Muscle of arm (tissue), 12 donors: ENCODE results near the gene MRPL33. TPM values are rescaled to one million over a fixed set of nuclear protein-coding genes. Genes with fewer than 3 reads are reported as not detected.
"Not testable (repeated sequence)": the region's sequence is repeated elsewhere in the genome, so short reads cannot be mapped to it uniquely, and the experiment has no call there.

Experiments
- DNase-seq: peaks from one replicate; pipeline ENCODE4 v3.0.0-alpha.2; 2013
- polyA plus RNA-seq, 12 donors: library from polyadenylated mRNA; unstranded; fragments of 120-200 nt; gene quantifications; one replicate each; pipeline ENCODE4 v1.2.1, GENCODE V29; 2013; ENCODE audit not compliant: insufficient read length in 12 of 12

The MRPL33 gene
- polyA plus RNA-seq, 12 donors: 74.2 to 150 (median 122) TPM; not detected in 1

- no peak for DNase-seq
Measured at GRCh38 chr2:27738349-27739057, 33.0 kb upstream of the MRPL33 start.

GRCh38 chr2:27739058-27739373, 32.5 kb upstream of the MRPL33 start:
- no peak for DNase-seq

- no peak for DNase-seq
Measured at GRCh38 chr2:27741673-27742072, 29.8 kb upstream of the MRPL33 start.

GRCh38 chr2:27742571-27742970, 28.9 kb upstream of the MRPL33 start:
- no peak for DNase-seq

DNA sequence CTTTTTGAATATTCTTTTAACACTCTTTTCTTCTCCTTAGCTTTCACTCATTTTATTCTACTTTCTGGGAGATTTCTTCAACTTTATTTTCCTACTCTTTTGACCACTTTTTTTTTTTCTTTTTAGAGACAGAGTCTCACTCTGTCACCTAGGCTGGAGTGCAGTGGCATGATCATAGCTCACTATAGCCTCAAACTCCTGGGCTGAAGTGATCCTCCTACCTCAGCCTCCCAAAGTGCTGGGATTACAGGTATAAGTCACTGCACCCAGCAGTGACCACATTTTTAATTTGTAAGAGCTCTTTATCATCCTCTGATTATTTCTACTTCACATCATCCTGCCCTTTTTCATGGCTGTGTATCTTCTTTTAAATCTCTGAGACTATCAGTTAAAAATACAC, 26.0 kb upstream of the MRPL33 start:
- not testable (repeated sequence) for DNase-seq

DNA sequence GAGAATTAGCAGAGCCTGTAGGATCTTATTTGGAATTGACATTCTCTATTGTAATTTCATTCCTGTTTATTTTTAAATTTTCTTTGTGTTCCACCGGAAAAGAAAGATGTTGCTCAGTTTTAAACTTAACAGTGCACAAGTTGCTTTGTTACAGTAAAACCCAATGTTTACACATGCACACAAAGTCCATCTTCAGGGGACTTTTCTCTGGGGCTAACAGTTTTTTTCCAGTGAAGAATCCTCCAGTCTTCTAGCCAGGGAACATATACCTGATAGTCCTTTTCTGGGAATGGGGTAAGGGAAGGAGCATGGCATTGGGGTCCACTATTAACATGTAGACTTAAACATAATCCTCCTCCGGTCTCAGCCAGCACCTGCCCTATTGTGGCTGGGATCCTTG, 25.2 kb upstream of the MRPL33 start:
- no peak for DNase-seq

GRCh38 chr2:27747827-27748352, 23.6 kb upstream of the MRPL33 start:
- no peak for DNase-seq

GRCh38 chr2:27748803-27749554, 22.5 kb upstream of the MRPL33 start:
- not testable (repeated sequence) for DNase-seq

DNA sequence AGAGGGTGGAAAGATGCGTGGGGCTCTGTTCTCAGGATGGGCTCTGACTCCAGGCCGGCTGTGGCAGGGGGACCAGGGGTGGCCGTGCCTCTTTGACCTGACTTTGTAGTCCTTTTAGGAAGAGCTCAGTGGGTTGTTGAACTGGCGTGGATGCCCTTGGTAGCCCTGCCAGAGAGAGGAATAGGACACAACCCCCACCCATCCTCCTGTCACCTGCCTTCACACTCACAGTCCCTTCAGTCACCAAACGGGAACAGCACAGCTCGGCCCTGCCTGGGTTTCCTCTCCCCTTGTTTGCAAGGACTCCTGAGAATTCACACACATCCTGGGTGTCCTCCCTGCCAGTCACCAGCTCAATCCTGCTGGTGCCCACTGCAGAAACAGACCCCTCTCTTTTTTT, 20.1 kb upstream of the MRPL33 start:
- no peak for DNase-seq

DNA sequence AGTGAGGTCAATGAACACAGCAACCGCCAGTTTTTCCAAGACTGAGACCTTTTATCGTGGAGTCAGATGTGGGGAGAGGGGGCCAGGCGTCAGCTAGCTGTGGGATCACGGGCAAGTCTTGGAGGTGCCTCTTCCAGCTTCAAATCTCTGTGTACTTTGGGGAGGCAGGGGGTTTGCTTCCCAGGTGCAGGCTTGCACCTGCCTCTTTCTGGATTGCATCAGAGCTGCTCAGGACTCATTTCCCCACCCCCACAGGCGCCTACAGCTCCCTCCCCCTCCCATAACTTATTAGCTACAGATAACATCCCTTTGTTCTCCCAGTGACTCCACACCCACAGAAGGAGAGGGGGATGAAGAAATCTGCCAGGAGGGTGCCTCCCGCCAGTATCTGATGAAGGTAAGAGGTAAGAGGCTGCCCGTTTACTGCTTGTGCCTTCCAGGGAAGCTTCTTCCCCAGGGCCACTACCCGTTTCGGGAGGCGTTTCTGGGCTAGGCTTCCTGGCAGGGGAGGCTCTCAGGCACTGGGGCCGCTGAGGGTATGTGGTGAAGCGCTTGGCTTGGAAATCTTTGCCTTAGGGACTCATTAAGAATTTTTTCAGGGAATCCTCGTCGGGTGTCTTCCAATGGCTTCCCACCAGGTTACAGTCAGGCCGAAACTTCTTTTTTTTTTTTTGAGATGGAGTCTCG, 18.8 kb upstream of the MRPL33 start:
- DNase-seq: no peak

- peak; percentile 46 for DNase-seq
Measured at GRCh38 chr2:27754138-27754588, 17.4 kb upstream of the MRPL33 start.

DNA sequence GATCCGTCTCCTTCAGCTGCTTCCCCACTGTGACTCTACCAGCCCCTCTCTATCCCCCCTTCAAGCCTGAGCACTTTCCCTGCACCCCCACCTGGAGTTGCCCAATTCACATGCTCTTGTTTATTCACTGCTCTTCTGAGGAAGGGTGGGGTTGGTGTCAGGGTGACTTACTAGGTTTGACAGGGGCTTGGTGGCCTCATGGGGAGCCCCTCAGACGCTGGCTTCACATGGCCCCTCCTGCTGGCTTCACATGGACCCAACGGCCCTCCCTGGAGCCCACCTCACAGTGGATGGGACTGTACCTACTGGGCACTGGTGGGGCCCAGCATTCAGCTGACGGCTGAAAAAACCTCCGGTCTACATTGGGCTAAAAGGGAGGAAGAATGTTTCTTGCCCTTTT, 16.7 kb upstream of the MRPL33 start:
- DNase-seq: no peak

GRCh38 chr2:27756091-27756490, 15.4 kb upstream of the MRPL33 start:
- DNase-seq: no peak

GRCh38 chr2:27756544-27757498, 14.7 kb upstream of the MRPL33 start:
- no peak for DNase-seq

GRCh38 chr2:27762951-27763906, 8.3 kb upstream of the MRPL33 start:
- no peak for DNase-seq

DNA sequence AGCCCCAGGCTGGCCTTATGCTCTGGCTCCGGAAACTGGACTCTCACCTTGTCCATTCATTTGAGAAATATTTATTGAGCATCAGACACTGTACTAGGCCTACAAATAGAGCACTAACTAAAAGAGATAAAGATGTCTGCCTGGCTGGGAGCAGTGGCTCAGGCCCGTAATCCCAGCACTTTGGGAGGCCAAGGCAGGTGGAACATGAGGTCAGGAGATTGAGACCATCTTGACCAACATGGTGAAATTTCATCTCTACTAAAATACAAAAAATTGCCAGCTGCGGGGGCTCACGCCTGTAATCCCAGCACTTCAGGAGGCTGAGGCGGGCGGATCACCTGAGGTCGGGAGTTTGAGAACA, 7.6 kb upstream of the MRPL33 start:
- no peak for DNase-seq

- DNase-seq: not testable (repeated sequence)
Measured at GRCh38 chr2:27764526-27764925, 7.0 kb upstream of the MRPL33 start.

DNA sequence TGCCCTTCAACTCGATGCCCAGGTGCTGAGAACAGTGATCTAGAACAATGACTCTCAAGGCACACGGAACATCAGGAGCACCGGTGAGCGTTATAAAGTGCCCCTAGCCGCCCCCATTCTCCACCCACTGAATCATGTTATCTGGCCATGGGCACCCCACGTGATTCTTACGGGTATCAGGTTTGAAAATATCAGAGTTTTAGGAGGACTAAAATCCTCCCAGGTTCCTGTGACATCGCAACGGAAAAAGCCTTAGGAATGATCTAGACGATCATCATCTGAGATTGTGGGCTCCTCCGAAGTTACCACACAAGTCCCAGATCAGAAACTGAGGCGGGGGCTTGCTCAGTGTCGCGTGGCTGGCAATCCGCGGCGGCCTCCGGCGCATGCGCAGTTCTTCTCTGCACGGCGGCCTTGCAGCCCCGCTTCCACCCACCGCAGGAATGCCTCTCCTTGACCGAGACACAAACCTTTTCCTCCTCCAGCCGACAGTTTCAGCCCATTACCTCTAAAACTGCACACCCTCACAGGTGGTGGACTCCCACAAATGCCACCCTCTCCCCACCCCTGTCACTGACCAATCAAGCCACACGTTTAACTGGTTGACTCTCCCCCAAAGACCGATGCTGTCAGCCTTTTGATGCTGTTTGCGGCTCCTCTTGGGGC, 5.8 kb upstream of the MRPL33 start:
- DNase-seq: peak; percentile 53

DNA sequence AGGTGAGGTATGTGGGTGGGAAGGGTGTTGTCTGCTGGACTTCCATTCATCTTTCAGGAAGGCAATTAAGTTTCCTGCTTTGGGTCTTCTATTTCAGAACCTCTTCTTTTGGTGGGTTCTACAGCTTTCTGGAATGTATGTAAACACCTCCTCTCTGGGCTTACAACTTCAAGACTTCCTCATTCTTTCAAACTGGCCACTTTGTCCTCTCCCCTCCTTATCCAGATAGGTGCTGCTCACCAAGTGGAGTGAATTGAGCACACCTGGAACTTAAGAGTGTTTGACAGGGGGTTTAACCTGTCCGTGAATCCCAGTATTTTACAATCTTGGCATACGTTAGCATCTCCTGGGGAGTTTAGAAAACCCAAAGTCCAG, 5.2 kb upstream of the MRPL33 start:
- no peak for DNase-seq

DNA sequence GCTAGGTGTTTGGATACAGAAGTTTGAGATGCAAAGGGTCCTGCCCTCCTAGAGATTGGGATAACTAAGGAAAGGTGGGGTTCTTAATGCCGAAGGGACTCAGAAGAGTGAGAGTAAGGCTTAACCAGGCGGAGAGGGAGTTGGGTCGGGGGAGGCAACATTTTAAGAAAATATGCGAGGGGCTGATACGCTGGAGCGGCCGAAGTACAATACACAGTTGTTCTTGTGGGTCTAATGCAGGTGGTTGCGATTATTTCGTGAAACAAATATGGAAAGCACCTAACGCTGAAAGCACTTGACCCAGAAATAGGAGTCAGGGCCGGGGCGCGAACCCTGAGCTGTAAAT, 344 bp upstream of the MRPL33 start:
- no peak for DNase-seq
